ENCODE measurements around the gene COG3. TPM values are rescaled to one million over a fixed set of nuclear protein-coding genes. Genes with fewer than 3 reads are reported as not detected.
A peak's percentile ranks its signal among the peaks of the same experiment; 100 is the strongest.

The COG3 gene
- polyA plus RNA-seq, 3 donors, result 12.3 to 25.3 (median 12.9) TPM

DNA sequence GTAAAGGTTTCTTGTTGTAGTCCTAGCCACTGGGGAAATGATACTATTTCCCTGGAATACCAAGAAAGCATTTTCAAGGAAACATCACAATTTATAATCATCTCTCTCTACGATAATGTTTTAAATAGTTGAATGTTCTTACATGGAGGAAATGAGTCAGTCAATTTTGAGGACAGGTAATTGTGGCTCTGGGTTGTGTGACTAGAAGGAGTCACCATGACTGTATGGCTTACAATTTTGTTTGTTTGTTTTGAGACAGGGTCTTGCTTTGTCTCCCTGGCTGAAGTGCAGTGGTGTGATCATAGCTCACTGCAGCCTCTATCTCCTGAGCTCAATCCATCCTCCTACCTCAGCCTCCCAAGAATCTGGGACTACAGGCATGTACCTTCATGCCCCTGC lies 47.4 kb downstream of the COG3 start:
- Mint-ChIP-seq H3K4me1 (peaks cover 4% of the 10 kb centered on the region), H3K4me3 (no peak overlapping the region), H3K36me3 (peaks cover 74 to 85% of the 10 kb centered on the region in 2 donors), H3K9me3 (no peaks in the 10 kb centered on the region), H3K27me3 (ENCODE audit: low read depth in 3 of 3) (no peaks in the 10 kb centered on the region), H3K27ac (peak overlapping the region in 3 of 7 donors; percentile 28 to 75 (median 57))
- Histone ChIP-seq H3K4me2 (replicated peaks; ENCODE audit: extremely low read depth, low read length, poor library complexity, severe bottlenecking) (no peak overlapping the region), H4K20me1 (ENCODE audit: insufficient read depth, low read length) (no peaks in the 10 kb centered on the region), H3K36me3 (replicated peaks in 1 of 2; ENCODE audit: control insufficient read depth in 1 of 2, insufficient read depth in 2 of 2, low read length in 2 of 2) (peaks cover 82 to 91% of the 10 kb centered on the region in 2 donors), H3K27me3 (ENCODE audit: control insufficient read depth in 2 of 2, insufficient read depth in 2 of 2, low read length in 2 of 2) (no peaks in the 10 kb centered on the region), H3K9ac (ENCODE audit: insufficient read depth, low read length, poor library complexity, severe bottlenecking) (no peak overlapping the region), H3K79me2 (ENCODE audit: insufficient read depth, low read length) (no peaks in the 10 kb centered on the region), H3K27ac (ENCODE audit: low read depth in 1 of 2, low read length in 2 of 2) (peak overlapping the region in 1 of 2 donors; percentile 16), H3K9me3 (replicated peaks in 1 of 2; ENCODE audit: control insufficient read depth in 1 of 2, insufficient read depth in 1 of 2, low read length in 2 of 2) (no peaks in the 10 kb centered on the region), H2AFZ (ENCODE audit: insufficient read depth, low read depth, low read length, poor library complexity, severe bottlenecking) (no peak overlapping the region), H3K4me3 (replicated peaks in 1 of 3; ENCODE audit: low read depth in 2 of 3, low read length in 3 of 3) (no peak overlapping the region), H3K4me1 (ENCODE audit: control insufficient read depth in 1 of 2, insufficient read depth in 2 of 2, low read length in 2 of 2) (no peaks in the 10 kb centered on the region)
- no peak for TF ChIP-seq CTCF (IDR thresholded peaks at IDR 0.05)
- intact Hi-C loops (cut with micrococcal nuclease), result loop anchor here in 1 of 2 donors (10.0 kb wide), 1 partner anchor 203 kb away; no protein-coding TSS in a partner anchor
- no CpG with 5 or more reads among the region's 1 CpG for WGBS (ENCODE audit: insufficient coverage)
- no peak for DNase-seq

- Histone ChIP-seq H3K27ac (ENCODE audit: low read depth in 1 of 2, low read length in 2 of 2) (no peak overlapping the region), H3K9ac (ENCODE audit: insufficient read depth, low read length, poor library complexity, severe bottlenecking) (no peak overlapping the region), H3K4me3 (replicated peaks in 1 of 3; ENCODE audit: low read depth in 2 of 3, low read length in 3 of 3) (no peak overlapping the region), H3K4me1 (ENCODE audit: control insufficient read depth in 1 of 2, insufficient read depth in 2 of 2, low read length in 2 of 2) (peaks cover 13 to 24% of the 10 kb centered on the region in 2 donors), H3K4me2 (replicated peaks; ENCODE audit: extremely low read depth, low read length, poor library complexity, severe bottlenecking) (no peak overlapping the region), H4K20me1 (ENCODE audit: insufficient read depth, low read length) (no peaks in the 10 kb centered on the region), H3K36me3 (replicated peaks in 1 of 2; ENCODE audit: control insufficient read depth in 1 of 2, insufficient read depth in 2 of 2, low read length in 2 of 2) (peaks cover 77 to 80% of the 10 kb centered on the region in 2 donors), H3K79me2 (ENCODE audit: insufficient read depth, low read length) (no peaks in the 10 kb centered on the region), H3K27me3 (ENCODE audit: control insufficient read depth in 2 of 2, insufficient read depth in 2 of 2, low read length in 2 of 2) (no peaks in the 10 kb centered on the region), H3K9me3 (replicated peaks in 1 of 2; ENCODE audit: control insufficient read depth in 1 of 2, insufficient read depth in 1 of 2, low read length in 2 of 2) (no peaks in the 10 kb centered on the region), H2AFZ (ENCODE audit: insufficient read depth, low read depth, low read length, poor library complexity, severe bottlenecking) (no peak overlapping the region)
- Mint-ChIP-seq H3K36me3 (peaks cover 71 to 86% of the 10 kb centered on the region in 2 donors), H3K4me3 (no peak overlapping the region), H3K9me3 (no peaks in the 10 kb centered on the region), H3K27ac (no peak overlapping the region), H3K27me3 (ENCODE audit: low read depth in 3 of 3) (peaks cover 0 to 2% (median 0%) of the 10 kb centered on the region in 3 donors), H3K4me1 (peaks cover 9% of the 10 kb centered on the region)
- intact Hi-C loops (cut with micrococcal nuclease), result loop anchor here in 1 of 2 donors (10.0 kb wide), 1 partner anchor 198 kb away; no protein-coding TSS in a partner anchor
- no CpG with 5 or more reads among the region's 2 CpGs for WGBS (ENCODE audit: insufficient coverage)
- no peak for DNase-seq
- TF ChIP-seq CTCF (IDR thresholded peaks at IDR 0.05), result no peak
Observed at GRCh38 chr13:45516757-45517156, 52.0 kb downstream of the COG3 start.

Data from CD14-positive monocyte (primary cell).